HG03175 (cell line): ENCODE measurements around the gene KLHL14.
"Not testable (repeated sequence)": the region's sequence is repeated elsewhere in the genome, so short reads cannot be mapped to it uniquely, and the experiment has no call there.

Experiments used
- ATAC-seq: cut with Tn5 transposase; IDR thresholded peaks from one replicate; pipeline ENCODE4 v1.9.1; 2021; ENCODE audit warnings: mild to moderate bottlenecking, moderate library complexity; ENCODE audit not compliant: unreplicated experiment

The KLHL14 gene

DNA sequence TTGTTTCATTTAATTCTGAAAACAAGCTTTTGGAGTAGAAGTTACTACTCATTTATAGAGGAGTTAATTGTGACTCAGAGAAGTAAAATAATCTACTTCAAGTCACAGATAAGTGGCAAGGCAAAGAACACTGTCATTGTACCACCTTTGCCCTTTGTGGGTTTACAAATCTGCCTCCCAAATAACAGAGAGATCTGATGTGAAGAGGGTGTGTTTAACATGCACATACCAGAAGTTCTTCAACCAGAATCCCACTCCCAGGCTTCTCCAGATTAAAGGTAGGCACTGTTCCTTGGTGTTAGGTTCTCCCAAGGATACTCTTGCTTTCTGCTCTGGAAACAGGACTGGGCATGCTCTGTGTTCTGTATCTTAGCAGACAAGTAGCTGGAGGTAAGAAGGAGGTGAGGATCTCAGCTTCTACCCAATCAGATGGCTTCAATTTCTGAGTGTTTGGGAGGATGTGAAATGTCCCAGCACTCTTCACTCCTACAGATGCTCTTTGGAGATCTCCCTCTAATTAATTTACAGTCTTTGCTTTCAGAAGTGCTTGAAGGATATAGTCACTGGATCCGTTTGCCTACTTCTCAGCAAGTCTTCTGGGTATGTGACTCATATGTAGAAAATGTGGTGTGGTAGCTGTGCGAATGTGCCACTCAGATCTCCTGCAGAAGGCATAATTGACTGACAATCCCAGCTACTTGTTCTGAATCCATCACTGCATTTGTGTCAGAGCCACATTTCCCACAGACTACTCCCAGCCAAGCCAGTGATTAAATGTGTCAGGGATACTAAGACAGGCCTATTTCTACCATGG, 111.1 kb downstream of the KLHL14 start:
- no peak for ATAC-seq

DNA sequence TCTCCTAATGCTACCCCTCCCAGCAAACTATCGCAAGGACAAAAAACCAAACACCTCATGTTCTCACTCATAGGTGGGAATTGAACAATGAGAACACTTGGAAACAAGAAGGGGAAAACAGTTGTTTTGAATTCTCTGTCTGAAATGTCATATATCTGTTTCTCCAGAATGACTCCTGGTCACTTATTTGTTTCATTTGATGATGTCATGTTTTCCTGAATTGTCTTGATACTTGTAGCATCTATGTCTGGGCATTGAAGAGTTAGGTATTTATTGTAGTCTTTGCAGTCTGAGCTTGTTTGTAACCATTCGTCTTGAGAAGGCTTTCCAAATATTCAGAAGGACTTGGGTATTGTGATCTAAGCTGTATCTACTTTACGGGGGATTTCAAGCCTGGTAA, 118.3 kb downstream of the KLHL14 start:
- not testable (repeated sequence) for ATAC-seq

GRCh38 chr18:32637659-32638058, 135.2 kb downstream of the KLHL14 start:
- not testable (repeated sequence) for ATAC-seq

DNA sequence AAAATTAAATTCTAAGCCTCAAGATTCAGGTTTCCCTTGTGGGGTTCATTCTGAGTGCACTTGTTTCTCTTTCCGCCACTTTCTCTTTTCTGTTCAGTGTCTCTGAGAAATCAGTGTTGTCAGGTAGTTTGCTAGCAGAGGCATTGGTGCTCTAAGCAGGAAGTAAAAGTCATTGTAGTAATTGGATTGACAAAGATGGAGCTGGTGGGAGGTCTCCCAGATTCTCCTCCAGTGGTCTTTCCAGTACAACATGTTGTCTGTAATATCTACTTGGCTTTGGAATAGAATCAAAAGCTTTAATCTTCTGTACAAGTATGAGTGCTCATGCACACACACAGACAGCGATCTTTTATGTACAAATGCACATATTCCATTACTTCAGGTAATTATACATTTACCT, 135.6 kb downstream of the KLHL14 start:
- ATAC-seq = no peak

- ATAC-seq = no peak
These were observed 137.9 kb downstream of the KLHL14 start for GRCh38 chr18:32634876-32635431.

GRCh38 chr18:32629981-32630700, 142.7 kb downstream of the KLHL14 start:
- no peak for ATAC-seq

DNA sequence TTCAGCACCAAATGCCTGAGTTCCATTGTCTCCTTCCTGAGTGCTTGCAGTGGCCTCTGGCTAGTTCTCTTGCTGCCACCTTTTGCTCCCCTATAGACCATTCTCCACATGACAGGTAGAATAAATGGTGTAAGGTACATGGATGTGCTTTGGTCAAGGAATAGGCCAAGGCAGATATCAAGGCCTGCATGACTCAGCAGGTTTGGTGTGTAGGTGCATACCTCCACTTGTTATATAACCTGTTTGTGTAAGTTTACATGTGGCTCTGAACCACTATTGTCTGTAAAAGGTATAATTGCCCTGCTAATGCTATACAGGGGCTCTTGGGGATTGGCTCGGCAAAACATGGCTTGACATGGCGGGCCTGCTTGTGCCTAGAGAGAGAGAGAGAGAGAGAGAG, 143.5 kb downstream of the KLHL14 start:
- ATAC-seq = no peak

- no peak for ATAC-seq
These were observed 148.6 kb downstream of the KLHL14 start for GRCh38 chr18:32624182-32624723.

DNA sequence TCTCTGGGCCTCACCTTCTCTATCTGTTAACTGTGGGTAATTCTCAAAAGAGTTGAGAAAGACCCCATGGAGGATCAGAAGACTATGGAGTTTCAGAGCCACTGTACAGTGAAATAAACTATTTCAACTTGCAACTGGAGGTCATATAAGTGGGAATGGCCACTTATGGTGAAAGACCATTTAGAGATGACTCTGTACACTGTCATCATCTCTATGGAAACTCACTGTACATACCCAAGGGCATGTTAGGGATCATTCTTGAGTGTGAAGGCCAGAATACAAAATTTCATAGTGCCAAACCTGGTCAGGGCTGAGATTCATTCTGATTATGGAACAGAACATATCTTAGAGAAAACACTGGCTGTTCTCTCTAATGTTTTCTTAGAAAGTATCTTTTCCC, 149.3 kb downstream of the KLHL14 start:
- ATAC-seq = no peak
